GM21786 (cell line): Measurements from ENCODE around the gene CLDN20.
"Not testable (repeated sequence)": the region's sequence is repeated elsewhere in the genome, so short reads cannot be mapped to it uniquely, and the experiment has no call there.

Source experiments
- ATAC-seq: cut with Tn5 transposase; IDR thresholded peaks from one replicate; pipeline ENCODE4 v1.9.1; 2021; ENCODE audit not compliant: unreplicated experiment

Gene CLDN20

DNA sequence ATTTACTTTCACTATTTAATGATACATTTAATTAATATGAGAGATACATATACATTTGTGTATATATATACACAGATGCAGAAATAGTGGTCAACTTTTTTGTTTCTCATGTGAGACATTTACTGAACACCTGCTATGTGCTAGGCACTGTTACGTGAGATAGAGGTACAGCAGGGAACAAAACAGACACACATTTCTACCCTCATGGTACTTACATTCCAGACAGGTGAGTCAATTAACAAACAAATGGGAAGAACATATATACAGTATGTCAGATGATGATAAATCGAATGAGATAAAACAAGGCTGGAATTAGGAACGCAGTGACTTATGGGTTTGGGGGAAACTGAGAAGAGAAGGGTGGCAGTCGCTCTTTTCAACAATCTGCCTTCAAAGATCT is 45.3 kb downstream of the CLDN20 start:
- no peak for ATAC-seq

DNA sequence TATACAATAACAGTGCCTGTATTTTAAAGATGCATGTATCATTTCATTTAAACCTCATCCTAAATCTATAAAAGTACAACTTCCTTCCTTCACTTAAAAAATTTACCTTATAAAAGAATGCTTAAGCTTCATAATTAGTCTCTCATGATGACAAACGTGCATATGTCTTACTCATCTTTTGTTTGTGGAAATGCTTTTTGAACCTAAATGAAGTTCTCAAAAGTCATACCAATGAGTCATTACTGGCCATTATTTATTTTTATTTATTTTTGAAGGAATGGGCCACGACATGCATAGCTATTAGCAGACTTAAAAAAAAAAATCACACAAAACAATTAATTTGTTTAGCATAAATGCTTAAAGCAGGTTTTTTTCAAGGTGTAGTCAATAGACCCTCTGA is 46.8 kb downstream of the CLDN20 start:
- ATAC-seq = no peak

DNA sequence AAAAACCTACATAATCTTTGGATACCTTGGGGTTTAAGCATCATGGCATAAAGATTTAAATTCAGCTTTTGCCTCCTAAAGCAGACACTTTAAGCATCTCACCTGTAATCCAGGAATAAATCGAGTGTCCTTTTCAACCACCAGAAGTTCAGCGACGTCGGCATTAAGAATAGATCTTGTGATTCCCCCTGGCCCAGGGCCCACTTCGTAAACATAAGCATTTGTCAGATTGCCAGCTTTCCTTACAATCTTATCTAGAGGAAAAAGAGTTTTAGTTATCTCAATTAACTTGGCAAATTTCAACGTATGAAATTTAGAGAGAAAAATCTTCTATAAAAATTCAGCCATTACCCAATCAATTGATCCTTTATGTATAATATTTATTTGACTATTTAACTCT is 47.3 kb downstream of the CLDN20 start:
- ATAC-seq = no peak

DNA sequence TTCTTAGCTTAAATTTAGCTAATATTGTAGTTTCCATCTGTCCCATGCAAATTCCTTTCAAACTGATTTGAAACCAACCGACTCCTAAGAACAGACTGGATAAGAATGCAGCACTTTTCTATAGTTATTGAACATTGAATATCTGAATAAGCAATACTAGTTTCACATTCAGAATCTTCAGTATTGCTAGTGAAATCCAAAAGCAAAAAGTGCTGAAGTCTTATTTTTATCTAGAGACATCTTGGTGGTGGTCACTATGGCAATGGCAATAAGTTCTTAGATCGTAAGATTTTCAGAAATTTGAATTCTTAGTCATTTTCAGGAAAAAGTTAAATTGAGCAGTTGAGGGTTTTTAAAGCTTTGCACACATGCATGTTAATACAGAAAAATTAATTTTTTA is 47.8 kb downstream of the CLDN20 start:
- no peak for ATAC-seq

- not testable (repeated sequence) for ATAC-seq
These were observed 49.1 kb downstream of the CLDN20 start for GRCh38 chr6:155312950-155313349.

DNA sequence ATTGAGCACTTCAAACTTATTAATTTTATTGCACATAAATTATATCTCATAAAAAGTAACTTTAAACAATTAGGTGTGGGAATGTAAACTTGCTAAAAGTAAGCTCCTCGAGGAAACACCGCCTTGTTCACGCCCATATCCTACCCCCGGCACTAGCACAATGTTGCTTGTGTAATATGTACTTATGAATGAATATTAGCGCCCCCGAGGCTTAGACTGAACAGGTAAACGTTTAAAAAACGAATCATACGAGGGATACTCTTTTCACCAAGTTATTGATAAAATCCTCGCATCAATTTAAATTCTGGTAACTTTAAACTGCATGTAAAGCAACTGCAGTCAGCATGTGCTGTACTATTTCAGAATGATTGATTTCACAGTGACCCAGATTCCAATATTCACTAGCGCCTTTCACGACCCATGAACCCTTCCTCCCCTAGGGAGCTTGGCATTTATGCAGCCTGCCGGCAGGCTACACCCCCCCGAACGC is 49.8 kb downstream of the CLDN20 start:
- ATAC-seq = peak; percentile 2

DNA sequence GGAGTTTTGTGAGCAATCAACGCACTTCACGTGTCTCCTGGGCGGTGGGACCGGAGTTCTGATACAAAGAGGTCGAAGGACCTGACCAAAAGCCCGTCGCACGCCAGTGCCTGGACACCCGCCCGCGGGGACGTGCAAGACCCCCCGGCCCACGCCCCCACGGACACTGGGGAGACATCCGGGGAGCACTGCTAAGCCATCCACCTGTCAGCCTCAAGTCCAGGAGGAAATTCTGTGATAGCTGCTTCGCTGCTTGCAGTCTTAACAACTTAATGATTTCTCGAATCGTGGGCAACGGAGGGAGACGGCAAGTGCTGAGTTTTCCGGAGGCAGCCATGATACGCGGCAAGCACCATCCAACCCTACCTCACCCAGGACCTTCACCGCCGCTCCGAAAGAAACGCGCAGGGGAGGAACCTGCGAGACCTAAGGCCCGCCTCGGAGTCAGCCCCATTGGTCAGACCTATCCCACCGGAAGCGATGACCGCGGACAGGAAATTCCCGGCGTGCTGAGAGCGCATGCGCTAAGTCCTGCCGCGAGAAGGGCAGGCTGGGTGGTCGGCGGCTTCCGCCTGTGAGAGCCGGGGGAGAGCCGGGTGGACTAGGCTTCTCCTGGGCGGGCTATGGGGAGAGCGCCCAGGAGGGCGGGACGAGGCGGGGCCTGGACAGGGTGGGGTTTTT is 50.4 kb downstream of the CLDN20 start, which contains the start of gene TFB1M:
TFB1M (minus strand) TSS at position 393 of the 681 bp plus-strand sequence; CDS start at position 337, 56 bp downstream.
- peak; percentile 94 for ATAC-seq

GRCh38 chr6:155314773-155315515 is 51.1 kb downstream of the CLDN20 start:
- ATAC-seq = peak; percentile 51

- no peak for ATAC-seq
These were observed 51.7 kb downstream of the CLDN20 start for GRCh38 chr6:155315516-155315871.

DNA sequence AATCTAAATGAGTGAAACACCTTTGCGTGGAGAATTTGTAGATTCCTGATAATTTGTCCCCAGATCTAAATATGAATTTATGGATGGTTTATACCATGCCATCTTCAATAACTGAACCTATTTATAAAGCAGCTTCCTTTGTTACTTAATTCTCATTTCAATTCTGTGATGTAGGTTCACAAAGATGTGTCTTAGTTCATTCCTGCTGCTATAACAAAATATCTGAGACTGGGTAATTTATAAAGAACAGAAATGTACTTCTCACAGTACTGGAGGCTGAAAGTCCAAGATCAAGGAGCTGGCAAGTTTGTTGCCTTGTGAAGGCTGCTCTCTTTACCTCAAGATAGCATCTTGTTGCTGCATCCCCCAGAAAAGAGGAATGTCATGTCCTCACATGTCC is 52.6 kb downstream of the CLDN20 start:
- no peak for ATAC-seq

DNA sequence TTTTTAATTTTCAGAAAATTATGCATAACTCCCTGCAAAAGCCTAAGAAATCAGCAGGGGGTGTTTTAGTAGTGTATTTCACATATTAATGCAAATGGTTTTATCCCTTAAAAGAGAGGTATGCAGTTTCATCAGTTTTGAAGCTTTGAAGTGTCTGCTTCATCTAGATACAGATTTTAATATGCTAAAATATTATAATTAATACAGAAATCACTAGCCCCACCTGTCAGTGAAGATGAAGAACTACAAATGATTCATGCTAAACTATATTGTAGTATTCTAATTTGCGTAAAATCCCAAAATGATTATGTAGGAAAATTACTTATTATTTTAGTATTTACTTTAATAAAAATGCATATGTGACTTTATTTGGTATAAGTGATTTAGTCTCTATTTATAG is 53.4 kb downstream of the CLDN20 start:
- ATAC-seq = no peak

DNA sequence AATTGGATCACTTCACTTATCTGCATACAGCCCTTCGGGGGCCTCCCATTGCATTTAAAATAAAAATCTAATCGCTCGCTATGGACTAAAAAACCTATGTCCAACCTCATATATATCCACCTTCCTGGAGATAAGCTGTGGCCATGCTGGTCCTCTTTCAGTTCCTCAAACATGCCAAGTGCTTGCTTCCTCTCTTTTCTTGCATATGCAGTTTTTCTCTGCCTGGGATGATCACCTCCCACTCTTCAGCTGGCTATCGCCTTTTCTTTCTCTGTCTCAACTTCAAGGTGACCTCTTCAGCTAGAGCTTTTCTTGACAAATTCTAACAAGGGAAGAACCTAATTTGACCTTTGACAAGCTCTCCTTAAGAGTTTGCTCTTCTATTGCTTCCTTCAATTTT is 56.1 kb downstream of the CLDN20 start:
- peak; percentile 34 for ATAC-seq

- no peak for ATAC-seq
These were observed 60.4 kb downstream of the CLDN20 start for GRCh38 chr6:155324172-155324571.

- no peak for ATAC-seq
These were observed 61.2 kb downstream of the CLDN20 start for GRCh38 chr6:155324993-155325392.

DNA sequence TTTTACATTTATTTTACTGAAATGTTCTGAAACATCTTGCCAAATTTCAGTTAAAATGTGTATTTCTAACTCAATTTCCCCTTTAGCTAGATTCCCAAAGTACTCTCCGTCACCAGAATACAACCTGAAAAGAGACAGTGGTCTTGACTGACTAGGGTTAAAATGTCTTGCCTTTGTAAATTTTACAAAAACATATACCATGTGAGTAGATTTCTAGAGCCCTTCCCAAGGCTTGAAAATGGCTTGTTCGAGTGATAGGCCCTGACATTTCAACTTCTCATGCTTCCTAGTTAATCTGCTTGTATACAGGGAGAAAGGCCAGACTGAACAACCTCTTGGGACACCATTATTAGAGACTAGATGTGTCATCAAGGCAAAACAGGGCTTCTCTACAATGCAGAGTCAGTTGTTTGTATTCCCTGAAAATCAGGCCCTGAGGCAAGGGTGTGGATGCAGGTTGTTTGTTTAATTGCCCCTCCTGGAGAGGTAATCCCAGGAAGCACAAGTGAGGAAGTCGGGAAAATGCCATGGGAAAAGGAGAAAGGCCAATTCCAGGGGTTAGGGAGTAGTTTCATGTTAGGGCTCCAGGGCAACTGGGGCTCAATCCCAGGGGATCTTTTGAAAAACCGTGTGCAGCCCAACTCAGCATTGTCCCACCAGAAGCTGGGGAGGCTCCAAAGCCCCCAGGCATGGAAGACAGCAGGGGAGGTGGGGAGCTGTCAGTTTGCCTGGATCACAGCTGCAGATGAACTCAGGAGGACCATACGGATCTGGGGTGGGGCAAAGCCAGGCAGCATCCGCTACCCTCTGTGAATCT is 62.1 kb downstream of the CLDN20 start:
- ATAC-seq = no peak
